ENCODE measurements around the gene ZNF385B.

Gene ZNF385B

DNA sequence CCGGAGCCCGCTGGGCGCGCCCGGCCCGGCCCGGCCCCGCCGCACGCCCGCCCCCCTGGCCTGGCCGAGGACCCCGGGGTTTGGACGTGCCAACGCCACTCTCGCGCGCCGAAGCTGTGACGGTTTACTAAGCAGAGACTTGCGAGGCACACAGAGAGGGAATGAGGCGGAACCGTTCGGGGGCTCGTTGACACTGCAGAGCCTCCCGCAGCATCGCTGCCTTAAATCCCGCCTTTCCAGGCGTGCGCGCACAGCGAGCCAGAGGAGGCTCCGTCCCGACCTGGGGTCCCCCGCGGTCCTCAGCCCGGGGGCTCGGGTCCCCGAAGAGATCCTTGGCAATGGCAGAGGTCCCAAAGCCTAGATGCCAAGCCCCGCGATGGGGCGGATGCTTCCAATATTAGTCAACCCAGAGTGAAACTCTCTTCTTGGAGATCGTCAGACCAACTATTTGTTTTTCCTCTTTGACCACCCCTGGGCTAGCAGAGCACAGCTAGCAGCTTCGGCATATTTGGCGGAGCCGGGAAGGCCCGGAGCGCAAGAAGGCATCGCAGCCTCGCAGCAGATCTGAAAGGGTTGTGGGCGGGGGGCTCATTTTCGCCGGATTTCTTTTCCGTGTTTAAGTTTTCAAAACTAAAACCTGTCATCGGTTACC, at the start of gene ZNF385B:
Gene ZNF385B, minus strand, starts transcription at position 197 of the 652 bp plus-strand sequence.
- H3K4me3 ChIP-seq (replicated peaks; ENCODE audit: low read depth, low read length), result peak within 1 kb of the TSS; percentile 52
- TF ChIP-seq, protein P1, sequence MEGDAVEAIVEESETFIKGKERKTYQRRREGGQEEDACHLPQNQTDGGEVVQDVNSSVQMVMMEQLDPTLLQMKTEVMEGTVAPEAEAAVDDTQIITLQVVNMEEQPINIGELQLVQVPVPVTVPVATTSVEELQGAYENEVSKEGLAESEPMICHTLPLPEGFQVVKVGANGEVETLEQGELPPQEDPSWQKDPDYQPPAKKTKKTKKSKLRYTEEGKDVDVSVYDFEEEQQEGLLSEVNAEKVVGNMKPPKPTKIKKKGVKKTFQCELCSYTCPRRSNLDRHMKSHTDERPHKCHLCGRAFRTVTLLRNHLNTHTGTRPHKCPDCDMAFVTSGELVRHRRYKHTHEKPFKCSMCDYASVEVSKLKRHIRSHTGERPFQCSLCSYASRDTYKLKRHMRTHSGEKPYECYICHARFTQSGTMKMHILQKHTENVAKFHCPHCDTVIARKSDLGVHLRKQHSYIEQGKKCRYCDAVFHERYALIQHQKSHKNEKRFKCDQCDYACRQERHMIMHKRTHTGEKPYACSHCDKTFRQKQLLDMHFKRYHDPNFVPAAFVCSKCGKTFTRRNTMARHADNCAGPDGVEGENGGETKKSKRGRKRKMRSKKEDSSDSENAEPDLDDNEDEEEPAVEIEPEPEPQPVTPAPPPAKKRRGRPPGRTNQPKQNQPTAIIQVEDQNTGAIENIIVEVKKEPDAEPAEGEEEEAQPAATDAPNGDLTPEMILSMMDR (IDR thresholded peaks at IDR 0.05; ENCODE audit: low read length, missing control alignments), result no peak
- peak; percentile 13 for DNase-seq (ENCODE audit: low read depth)

GRCh38 chr2:179910735-179911113, 49.3 kb upstream of the ZNF385B start:
- TF ChIP-seq, protein P1 (IDR thresholded peaks at IDR 0.05; ENCODE audit: low read length, missing control alignments), result no peak
- DNase-seq (ENCODE audit: low read depth), result no peak
- H3K4me3 ChIP-seq (replicated peaks; ENCODE audit: low read depth, low read length), result no peak overlapping the region

DNA sequence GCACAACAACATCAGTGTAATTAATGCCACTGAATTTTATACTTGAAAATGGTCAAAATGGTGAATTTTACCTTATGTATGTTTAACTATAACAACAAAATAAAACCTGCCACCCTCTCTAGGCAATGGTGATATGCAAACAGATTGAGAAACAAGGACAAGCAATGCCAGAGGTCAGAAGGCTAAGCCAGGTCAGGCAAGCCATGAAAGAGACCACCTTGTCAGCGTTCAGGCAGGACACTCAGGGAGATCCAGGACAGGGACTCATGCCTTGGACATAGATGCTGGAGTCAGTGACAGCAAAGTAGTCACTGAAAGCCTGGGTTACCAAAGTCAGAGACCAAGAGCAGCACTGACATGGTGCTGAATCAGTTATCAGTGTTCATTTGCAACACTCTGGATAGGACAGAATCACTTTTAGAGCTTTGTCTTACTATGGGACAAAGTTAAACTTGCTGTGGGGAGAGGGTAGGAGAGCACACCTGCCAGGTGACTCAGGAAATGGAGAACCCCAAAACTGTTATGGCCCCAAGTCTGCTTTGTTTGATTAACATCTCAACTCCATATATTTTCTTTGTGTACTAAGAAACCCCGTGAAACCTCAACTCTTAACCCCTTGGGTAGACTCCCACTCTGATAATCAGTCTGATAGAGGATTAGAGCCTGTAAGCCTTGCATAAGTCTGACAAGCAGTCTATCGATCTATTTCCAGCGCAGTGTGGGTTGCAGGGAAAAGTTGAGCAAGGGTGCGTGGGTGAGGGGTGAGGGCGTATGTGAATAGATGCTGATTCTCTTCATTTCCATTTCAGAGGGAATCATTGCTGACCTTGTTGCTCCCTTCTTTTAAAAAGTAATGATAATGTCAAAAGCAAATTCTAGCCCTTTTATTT, 48.7 kb upstream of the ZNF385B start:
- TF ChIP-seq, protein P1 (IDR thresholded peaks at IDR 0.05; ENCODE audit: low read length, missing control alignments), result no peak
- H3K4me3 ChIP-seq (replicated peaks; ENCODE audit: low read depth, low read length), result no peak overlapping the region
- DNase-seq (ENCODE audit: low read depth), result no peak

DNA sequence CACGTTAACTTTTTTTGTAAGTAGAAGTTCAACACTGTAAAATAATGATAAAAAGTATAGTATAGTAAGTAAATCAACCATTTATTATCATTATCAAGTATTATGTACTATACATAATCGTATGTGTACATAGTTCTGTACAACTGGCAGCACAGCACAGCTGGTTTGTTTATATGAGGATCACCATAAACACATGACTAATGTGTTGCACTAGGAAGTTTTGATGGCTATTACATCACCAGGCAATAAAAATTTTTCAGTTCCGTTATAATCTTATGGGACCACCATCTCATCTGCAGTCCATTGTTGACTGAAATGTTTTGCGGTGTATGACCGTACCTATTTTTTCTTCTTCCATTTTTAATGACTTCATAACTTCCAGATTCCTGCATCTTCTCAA, 39.2 kb upstream of the ZNF385B start:
- no peak overlapping the region for H3K4me3 ChIP-seq (replicated peaks; ENCODE audit: low read depth, low read length)
- TF ChIP-seq, protein P1 (IDR thresholded peaks at IDR 0.05; ENCODE audit: low read length, missing control alignments), result no peak
- no peak for DNase-seq (ENCODE audit: low read depth)

DNA sequence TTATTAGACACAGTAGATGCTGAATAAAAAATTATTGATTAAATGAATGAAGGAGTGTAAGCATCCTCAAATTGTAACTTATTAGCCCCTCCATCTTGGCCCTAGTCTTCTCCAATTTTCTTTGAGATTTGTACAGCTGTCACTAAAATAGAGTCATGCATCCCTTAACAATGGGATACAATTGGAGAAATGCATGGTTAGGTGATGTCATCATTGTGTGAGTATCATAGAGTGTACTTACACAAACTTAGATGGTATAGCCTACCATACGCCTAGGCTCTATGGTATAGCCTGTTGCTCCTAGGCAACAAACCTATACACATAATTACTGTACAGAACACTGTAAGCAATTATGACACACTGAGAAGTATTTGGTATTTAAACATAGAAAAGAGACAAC, 38.3 kb upstream of the ZNF385B start:
- no peak for DNase-seq (ENCODE audit: low read depth)
- TF ChIP-seq, protein P1 (IDR thresholded peaks at IDR 0.05; ENCODE audit: low read length, missing control alignments), result no peak
- H3K4me3 ChIP-seq (replicated peaks; ENCODE audit: low read depth, low read length), result no peak overlapping the region

GRCh38 chr2:179898873-179899272, 37.5 kb upstream of the ZNF385B start:
- DNase-seq (ENCODE audit: low read depth), result peak; percentile 37
- H3K4me3 ChIP-seq (replicated peaks; ENCODE audit: low read depth, low read length), result no peak overlapping the region
- TF ChIP-seq, protein P1 (IDR thresholded peaks at IDR 0.05; ENCODE audit: low read length, missing control alignments), result peak; percentile 44

Measured in fibroblast of pulmonary artery (primary cell).